Measurements from ENCODE around the gene MAGI2. TPM values are rescaled to one million over a fixed set of nuclear protein-coding genes. Genes with fewer than 3 reads are reported as not detected.

Gene MAGI2
- total RNA-seq, 1 experiment from 2014 or later, result 14.3 TPM

DNA sequence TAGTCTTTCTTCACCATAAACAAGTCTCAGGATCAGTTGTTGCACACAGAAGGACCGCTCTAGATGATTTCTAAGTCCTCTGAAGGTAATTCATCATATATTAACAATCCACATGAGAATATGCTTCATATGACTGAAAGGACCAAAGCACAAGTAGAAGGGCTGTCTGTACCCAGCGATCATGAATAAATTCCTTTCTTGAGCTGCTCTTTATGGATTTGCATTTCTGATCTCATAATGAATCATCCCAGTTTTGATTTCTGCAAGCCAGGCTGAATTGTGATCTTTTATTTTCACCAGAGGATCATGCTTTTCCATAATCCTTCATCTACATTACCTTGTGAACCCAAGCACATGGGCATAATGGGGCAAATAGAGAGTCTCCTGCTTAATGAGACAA is 675.6 kb downstream of the MAGI2 start:
- Histone ChIP-seq H3K27ac (ENCODE audit: insufficient read length, low read depth, low read length) (no peak overlapping the region), H2BK15ac (ENCODE audit: low read depth, low read length) (no peak overlapping the region), H2BK12ac (ENCODE audit: insufficient read length, low read depth, low read length) (no peak overlapping the region), H3K4ac (ENCODE audit: low read depth, low read length) (no peak overlapping the region), H2AFZ (ENCODE audit: low read length) (no peak overlapping the region), H3K14ac (ENCODE audit: insufficient read depth, low read length) (no peak overlapping the region), H4K91ac (ENCODE audit: insufficient read length, low read depth, low read length) (no peak overlapping the region), H3K79me2 (ENCODE audit: insufficient read depth, low read length) (no peaks in the 10 kb centered on the region), H3K4me1 (ENCODE audit: insufficient read depth, low read length) (peaks cover 1% of the 10 kb centered on the region; the same call in 1 of the 2 replicates), H3K9ac (ENCODE audit: extremely low read depth, insufficient read length, low read length) (no peak overlapping the region), H3K27me3 (ENCODE audit: insufficient read depth, low read length) (no peaks in the 10 kb centered on the region), H4K8ac (replicated peaks; ENCODE audit: insufficient read length, low read depth, low read length) (no peak overlapping the region), H4K5ac (ENCODE audit: insufficient read length, low read depth, low read length) (no peak overlapping the region), H3K23me2 (ENCODE audit: insufficient read length, low read depth, low read length, poor library complexity, severe bottlenecking) (no peaks in the 10 kb centered on the region), H2BK120ac (ENCODE audit: low read depth, low read length, poor library complexity, severe bottlenecking) (no peak overlapping the region), H3K23ac (ENCODE audit: insufficient read length, low read depth, low read length) (no peak overlapping the region), H2BK5ac (ENCODE audit: insufficient read length, low read length) (no peak overlapping the region), H2AK5ac (ENCODE audit: insufficient read length, low read length) (no peak overlapping the region), H3K9me3 (ENCODE audit: control insufficient read depth, low read depth, low read length) (no peaks in the 10 kb centered on the region), H3K79me1 (ENCODE audit: insufficient read depth, low read depth, low read length, poor library complexity, severe bottlenecking) (no peaks in the 10 kb centered on the region), H3K4me2 (ENCODE audit: insufficient read depth, insufficient read length, low read length) (no peak overlapping the region), H4K20me1 (ENCODE audit: control insufficient read depth, insufficient read depth, insufficient read length) (no peaks in the 10 kb centered on the region), H3K18ac (ENCODE audit: insufficient read length, low read depth, low read length) (no peak overlapping the region), H3K56ac (ENCODE audit: insufficient read length, low read depth, low read length) (no peak overlapping the region), H2BK20ac (ENCODE audit: low read depth, low read length, poor library complexity, severe bottlenecking) (no peak overlapping the region), H3T11ph (ENCODE audit: low read length) (no peak overlapping the region)
- peaks cover 2 to 5% of the 10 kb centered on the region in 2 experiments for H3K4me1 Mint-ChIP-seq
- H3K36me3 Mint-ChIP-seq (ENCODE audit: insufficient read depth in 1 of 3, low read depth in 3 of 3), result no peaks in the 10 kb centered on the region
- no peaks in the 10 kb centered on the region for H3K27me3 Mint-ChIP-seq (ENCODE audit: low read depth)
- no peak overlapping the region for H3K4me3 Mint-ChIP-seq
- no peaks in the 10 kb centered on the region for H3K9me3 Mint-ChIP-seq
- no peak overlapping the region for H3K27ac Mint-ChIP-seq
- TF ChIP-seq, protein P1, sequence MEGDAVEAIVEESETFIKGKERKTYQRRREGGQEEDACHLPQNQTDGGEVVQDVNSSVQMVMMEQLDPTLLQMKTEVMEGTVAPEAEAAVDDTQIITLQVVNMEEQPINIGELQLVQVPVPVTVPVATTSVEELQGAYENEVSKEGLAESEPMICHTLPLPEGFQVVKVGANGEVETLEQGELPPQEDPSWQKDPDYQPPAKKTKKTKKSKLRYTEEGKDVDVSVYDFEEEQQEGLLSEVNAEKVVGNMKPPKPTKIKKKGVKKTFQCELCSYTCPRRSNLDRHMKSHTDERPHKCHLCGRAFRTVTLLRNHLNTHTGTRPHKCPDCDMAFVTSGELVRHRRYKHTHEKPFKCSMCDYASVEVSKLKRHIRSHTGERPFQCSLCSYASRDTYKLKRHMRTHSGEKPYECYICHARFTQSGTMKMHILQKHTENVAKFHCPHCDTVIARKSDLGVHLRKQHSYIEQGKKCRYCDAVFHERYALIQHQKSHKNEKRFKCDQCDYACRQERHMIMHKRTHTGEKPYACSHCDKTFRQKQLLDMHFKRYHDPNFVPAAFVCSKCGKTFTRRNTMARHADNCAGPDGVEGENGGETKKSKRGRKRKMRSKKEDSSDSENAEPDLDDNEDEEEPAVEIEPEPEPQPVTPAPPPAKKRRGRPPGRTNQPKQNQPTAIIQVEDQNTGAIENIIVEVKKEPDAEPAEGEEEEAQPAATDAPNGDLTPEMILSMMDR (conservative IDR thresholded peaks at IDR 0.05), result no peak
- DNase-seq, result no peak
- no CpG with 5 or more reads among the region's 2 CpGs for WGBS (ENCODE audit: extremely low coverage, insufficient read length, low lambda C conversion rate)
